GM21825 (cell line): ENCODE results near the gene PRR29.
"Not testable (repeated sequence)": the region's sequence is repeated elsewhere in the genome, so short reads cannot be mapped to it uniquely, and the experiment has no call there.

Experiments
- ATAC-seq: cut with Tn5 transposase; IDR thresholded peaks from one replicate; pipeline ENCODE4 v1.9.1; 2021; ENCODE audit warnings: mild to moderate bottlenecking, moderate library complexity; ENCODE audit not compliant: unreplicated experiment

PRR29 gene

GRCh38 chr17:64008346-64008745 is 10.2 kb downstream of the PRR29 start:
- ATAC-seq: no peak

DNA sequence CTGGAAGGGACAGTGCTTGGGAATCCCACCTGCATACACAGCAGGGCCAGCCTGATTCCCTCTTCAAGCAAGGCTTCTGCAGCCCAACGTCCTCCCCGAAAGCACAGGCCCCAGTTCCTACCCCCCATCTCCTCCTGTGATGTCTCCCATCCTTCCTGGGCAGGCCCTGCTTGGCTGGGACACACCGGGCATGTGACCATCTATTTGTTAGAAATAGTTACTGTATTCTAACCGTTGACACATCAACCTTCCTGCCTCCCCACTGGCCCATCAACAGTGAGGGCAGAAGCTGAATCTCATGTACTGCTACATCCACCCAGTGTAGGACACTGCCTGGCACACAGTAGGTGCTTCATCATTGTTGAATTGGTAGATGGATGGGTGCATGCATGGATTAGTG is 10.7 kb downstream of the PRR29 start:
- no peak for ATAC-seq

- ATAC-seq: no peak
Measured at GRCh38 chr17:64009571-64010402, 11.6 kb downstream of the PRR29 start.

DNA sequence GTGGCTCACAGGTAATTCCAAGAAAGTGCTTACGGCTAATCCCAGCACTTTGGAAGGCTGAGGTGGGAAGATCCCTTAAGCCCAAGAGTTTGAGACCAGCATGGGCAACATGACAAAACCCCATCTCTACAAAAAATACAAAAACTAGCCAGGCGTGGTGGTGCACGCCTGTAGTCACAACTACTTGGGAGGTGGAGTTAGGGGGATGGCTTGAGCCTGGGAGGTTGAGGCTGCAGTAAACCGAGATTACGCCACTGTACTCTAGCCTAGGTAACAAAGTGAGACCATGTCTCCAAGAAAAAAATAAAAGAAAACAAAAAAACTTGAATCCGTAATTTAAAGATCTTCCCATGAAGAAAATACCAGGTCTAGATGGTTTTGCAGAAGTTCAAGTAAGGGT is 17.3 kb downstream of the PRR29 start:
- no peak for ATAC-seq

- no peak for ATAC-seq
Measured at GRCh38 chr17:64016231-64016784, 18.2 kb downstream of the PRR29 start.

DNA sequence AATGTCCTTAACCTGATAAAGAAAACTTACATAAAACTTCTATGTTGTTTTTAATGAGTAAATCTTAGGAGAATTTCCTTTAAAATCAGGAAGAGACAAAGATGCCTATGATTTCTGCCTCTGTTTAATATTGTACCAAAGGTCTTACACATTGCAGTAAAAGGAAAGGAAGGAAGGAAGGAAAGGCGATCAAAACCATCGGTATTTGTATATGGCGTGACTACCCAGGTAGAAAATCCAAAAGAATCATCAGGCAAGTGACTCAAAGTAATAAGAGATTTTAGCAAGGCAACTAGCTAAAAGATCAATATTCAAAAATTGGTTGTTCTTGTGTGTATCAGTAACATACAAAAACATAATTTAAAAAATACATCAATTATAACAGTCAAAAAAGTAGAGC is 18.8 kb downstream of the PRR29 start:
- ATAC-seq: no peak

DNA sequence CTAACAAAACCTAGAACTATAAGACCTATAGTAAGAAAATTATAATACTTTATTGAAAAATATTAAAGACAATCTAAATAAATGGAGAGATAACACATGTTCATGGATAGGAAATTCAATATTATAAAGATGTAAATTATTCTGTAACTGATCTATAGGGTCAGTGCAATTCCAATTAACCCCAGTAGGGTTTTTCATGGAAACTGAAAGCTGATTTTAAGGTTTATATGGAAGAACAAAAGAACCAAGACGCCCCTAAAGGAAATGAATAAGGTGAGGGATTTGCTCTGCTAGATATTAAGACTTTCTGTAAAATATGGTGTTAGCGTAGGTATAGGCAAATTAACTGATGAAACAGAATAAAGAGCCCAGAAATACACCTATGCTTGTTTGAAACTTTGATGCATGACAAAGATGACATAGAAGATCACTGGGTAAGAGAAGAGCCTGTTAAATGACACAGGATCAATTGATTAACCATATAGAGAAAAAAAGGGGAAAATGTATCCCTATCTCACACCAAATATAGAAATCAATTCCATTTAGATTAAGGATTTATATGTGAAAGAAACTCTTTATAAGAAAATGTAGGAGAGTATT is 19.3 kb downstream of the PRR29 start:
- no peak for ATAC-seq

DNA sequence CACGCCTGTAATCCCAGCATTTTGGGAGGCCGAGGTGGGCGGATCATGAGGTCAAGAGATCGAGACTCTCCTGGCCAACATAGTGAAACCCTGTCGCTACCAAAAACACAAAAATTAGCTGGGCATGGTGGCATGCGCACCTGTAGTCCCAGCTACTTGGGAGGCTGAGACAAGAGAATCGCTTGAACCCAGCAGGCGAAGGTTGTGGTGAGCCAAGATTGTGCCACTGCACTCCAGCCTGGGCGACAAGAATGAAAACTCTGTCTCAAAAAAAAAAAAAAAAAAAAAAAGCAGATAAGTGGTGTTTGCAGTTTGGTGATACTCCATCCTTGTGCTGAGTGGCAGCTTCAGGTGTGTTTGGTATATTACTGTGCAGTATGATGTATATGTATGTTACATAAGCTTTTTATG is 21.4 kb downstream of the PRR29 start:
- ATAC-seq: not testable (repeated sequence)

DNA sequence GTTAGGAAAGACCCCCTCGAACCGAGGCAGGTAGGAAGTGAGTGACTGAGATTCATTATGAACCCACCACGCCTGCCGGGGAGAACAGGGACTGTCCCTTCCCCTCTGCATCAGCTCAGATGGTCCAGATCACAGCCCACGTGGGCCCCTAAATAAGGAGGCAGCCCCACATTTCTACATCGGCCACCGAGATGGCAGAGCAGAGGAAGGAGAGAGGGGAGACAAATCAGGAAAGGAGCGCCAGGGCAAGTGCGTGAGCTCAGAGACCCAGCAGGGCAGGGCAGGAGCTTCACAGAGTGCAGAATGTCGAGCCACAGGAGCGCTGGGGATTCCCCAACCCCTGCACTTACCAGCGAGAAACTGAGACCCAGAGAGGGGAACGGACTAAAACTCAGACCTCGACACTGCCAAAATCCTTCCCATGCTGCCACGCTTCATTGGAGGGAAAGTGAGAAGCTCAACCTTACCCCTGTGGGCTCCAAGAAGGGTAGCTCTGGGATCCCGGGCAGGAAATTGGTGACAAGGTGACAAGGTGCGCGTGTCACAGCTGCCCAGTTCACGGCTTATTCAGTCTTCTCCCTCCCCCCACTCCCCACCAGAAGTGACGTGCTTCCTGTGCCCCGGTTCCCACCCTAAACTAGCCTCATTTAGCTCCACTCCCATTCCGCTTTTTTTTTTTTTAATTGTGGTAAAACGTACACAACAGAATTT is 22.1 kb downstream of the PRR29 start, which contains the start of gene ICAM2:
Gene ICAM2, minus strand, starts transcription at position 578 of the 711 bp plus-strand sequence. CDS start 13,942 bp downstream, outside the sequence.
- ATAC-seq: peak; percentile 52

GRCh38 chr17:64022611-64023063 is 24.5 kb downstream of the PRR29 start:
- no peak for ATAC-seq

- no peak for ATAC-seq
Measured at GRCh38 chr17:64024215-64024654, 26.1 kb downstream of the PRR29 start.

GRCh38 chr17:64024781-64025731 is 26.9 kb downstream of the PRR29 start:
- ATAC-seq: no peak

DNA sequence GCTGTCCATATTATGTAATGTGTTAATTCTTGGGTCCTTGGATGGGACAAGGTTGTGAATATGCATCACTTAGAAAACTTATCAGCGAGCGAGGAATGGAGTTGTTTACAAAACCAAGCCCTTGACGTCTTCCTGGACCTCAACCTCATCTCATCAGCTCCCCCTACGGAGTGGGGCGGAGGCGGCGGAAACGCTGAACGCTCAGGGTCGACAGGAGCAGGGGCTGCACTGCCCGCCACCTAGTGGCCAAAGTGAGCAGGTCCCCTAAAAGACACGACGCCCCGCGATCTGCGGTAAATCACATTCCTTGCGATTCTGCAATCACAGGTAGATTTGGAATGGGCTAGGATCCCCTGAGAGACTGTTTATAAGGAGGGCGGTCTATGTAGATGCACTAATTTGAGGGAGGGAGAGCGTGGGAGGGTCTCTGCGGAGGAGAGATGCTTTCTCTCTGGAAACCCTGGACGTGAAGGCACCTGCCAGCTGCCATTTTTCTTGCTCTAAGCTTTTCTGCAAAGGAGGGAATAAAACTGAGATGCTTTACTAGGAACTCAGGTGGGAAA is 27.7 kb downstream of the PRR29 start:
- ATAC-seq: peak; percentile 66

- ATAC-seq: no peak
Measured at GRCh38 chr17:64028874-64029464, 30.8 kb downstream of the PRR29 start.

DNA sequence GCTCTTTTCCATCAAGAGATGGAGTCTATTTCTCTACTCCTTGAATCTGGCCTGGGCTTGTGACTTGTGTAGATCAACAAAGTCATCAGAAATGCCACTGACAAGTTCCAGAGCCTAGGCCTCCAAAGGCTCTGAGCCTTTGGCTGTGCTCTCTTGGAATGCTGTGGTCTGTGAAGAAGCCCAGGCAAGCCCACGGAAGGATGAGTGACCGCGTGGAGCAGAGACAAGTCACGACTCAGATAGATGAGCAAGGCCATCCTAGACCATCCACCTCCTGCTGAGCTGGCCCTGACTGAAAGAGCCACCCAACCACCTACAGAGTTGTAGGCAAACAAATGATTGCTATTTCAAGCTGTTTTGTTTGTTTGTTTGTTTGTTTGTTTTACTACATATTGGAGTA is 33.9 kb downstream of the PRR29 start:
- no peak for ATAC-seq

DNA sequence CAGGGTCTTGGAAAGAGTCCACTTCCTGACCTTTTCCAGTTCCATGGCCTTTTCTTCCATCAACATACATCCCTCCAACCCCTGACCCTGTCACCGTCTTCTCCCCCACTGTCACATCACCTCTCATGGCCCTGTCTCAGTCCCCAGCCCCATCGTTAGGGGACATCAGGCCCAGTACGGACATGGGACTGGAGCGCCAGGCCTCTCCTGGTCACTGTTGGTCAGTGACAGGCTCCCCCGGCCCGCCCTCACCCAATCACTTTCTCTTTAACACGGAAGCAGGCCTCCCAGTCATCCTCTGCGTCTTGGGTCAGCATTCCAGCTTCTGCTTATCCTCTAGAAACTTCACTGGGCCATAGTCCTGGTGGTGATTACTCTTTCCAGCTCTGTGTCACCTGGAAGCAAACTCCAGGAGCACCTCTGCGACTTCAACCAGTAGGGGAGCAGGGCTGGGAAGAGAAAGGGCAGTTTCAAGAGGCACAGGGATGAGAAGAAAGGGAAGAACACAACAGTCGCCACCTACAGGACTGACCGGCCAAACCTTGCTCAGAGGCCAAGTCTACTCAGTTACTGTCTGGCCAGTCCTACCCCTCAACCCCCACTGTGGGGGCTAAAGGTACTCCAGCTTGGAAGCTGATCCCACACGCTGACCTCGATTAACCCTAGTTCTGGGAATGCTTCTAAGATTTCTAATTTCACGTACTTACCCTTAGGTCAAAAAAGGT is 38.2 kb downstream of the PRR29 start:
- ATAC-seq: no peak

GRCh38 chr17:64037180-64037579 is 39.0 kb downstream of the PRR29 start:
- ATAC-seq: no peak

DNA sequence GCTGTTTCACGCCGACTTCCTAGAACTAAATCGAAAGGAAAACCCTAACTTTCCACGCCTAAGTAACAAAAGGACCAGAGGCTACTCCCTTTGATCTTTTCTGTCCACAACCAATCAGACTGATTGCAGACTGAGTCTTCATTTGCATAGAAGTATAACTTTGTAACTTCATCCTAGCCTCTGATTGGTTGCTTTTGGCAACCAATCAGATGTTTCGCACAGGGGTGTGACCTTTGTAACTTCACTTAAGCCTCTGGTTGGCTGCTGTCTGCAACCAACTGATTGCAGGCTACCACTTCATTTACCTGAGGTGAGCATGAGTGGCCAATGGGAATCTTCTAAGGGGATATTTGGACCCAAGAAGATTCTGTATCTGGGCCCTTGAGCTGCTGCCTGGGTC is 39.7 kb downstream of the PRR29 start:
- ATAC-seq: no peak
